ACC112 (cell line): Measurements from ENCODE around the gene ZNF831.

Experiments
- H2AFZ ChIP-seq: fragments of 200-600 bp; sonication (generic); one replicate; pipeline ENCODE4 v1.6.0; 2017; ENCODE audit warnings: antibody characterized with exemption, low read length; ENCODE audit not compliant: unreplicated experiment
- H3K27ac ChIP-seq: fragments of 200-600 bp; sonication (generic); 2 replicates; pipeline ENCODE4 v1.5.1; 2014; ENCODE audit warnings: low read depth, mild to moderate bottlenecking, antibody characterized with exemption, low read length, moderate library complexity
- H3K27me3 ChIP-seq: fragments of 200-600 bp; sonication (generic); 2 replicates; pipeline ENCODE4 v1.6.1; 2014; ENCODE audit warnings: mild to moderate bottlenecking, antibody characterized with exemption, low read length, moderate library complexity, mixed read lengths; ENCODE audit not compliant: insufficient read depth
- H3K36me3 ChIP-seq: fragments of 200-600 bp; sonication (generic); 2 replicates; pipeline ENCODE4 v1.6.1; 2016; ENCODE audit warnings: mild to moderate bottlenecking, antibody characterized with exemption, low read length, moderate library complexity, mixed read lengths; ENCODE audit not compliant: insufficient read depth
- H3K4me1 ChIP-seq: fragments of 200-600 bp; sonication (generic); one replicate; pipeline ENCODE4 v1.6.1; 2016; ENCODE audit warnings: low read length, mixed read lengths; ENCODE audit not compliant: insufficient read depth, unreplicated experiment, control insufficient read depth
- H3K4me3 ChIP-seq: fragments of 200-600 bp; sonication (generic); 2 replicates; pipeline ENCODE4 v1.5.1; 2014; ENCODE audit warnings: mild to moderate bottlenecking, low read depth, low read length
- H3K79me2 ChIP-seq: fragments of 200-600 bp; sonication (generic); one replicate; pipeline ENCODE4 v1.6.0; 2016; ENCODE audit warnings: low read length; ENCODE audit not compliant: control insufficient read depth, unreplicated experiment, insufficient read depth

Gene ZNF831

GRCh38 chr20:59231124-59231804 lies 67.6 kb downstream of the ZNF831 start:
- H3K4me1 ChIP-seq = no peaks in the 10 kb centered on the region
- H3K4me3 ChIP-seq = no peak overlapping the region
- H2AFZ ChIP-seq = no peak overlapping the region
- peaks cover 45% of the 10 kb centered on the region for H3K27me3 ChIP-seq
- H3K36me3 ChIP-seq = no peaks in the 10 kb centered on the region
- H3K27ac ChIP-seq = no peak overlapping the region
- H3K79me2 ChIP-seq = no peaks in the 10 kb centered on the region

DNA sequence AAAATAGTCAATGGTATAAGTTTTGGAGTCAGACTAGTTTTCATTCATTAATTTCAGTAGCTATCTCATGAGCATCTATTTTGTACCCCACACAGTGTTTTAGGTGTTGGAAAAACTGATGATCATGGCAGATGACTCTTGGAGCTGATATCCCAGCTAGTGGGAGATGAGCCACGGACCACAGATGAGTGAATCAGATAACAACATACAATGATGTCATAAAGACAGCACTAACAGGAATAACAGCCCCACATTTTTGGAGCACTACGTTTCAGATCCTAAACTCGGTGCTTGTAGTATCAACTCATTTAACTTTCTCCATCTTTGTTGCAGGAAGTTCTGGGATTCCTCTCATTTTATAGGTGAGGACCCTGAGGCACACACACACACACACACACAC lies 69.0 kb downstream of the ZNF831 start:
- Histone ChIP-seq H3K27ac (no peak overlapping the region), H3K79me2 (no peaks in the 10 kb centered on the region), H3K4me3 (no peak overlapping the region), H3K4me1 (no peaks in the 10 kb centered on the region), H3K27me3 (peaks cover 32% of the 10 kb centered on the region), H3K36me3 (no peaks in the 10 kb centered on the region), H2AFZ (no peak overlapping the region)

DNA sequence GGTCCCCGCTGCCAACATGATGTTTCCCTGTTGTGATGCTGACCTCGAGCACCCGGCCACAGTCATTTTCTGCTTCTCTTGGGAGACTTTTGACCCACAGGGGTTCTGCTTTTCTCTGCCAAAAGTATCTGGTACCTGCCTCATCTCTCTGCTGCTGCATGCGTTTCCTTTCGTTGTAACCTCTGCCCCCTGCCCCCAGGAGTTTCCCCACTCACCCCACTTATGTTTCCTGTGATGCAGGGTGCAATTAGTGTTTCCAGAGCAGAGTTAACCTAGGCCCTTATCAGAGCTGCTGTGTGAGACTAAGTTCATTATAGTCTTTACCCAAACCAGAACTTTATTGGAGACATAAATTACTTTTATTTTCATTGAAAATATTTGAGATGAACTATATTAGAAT lies 71.6 kb downstream of the ZNF831 start:
- Histone ChIP-seq H3K79me2 (no peaks in the 10 kb centered on the region), H3K4me1 (no peaks in the 10 kb centered on the region), H3K36me3 (no peaks in the 10 kb centered on the region), H3K27me3 (peaks cover 31% of the 10 kb centered on the region), H3K27ac (no peak overlapping the region), H2AFZ (no peak overlapping the region), H3K4me3 (no peak overlapping the region)

DNA sequence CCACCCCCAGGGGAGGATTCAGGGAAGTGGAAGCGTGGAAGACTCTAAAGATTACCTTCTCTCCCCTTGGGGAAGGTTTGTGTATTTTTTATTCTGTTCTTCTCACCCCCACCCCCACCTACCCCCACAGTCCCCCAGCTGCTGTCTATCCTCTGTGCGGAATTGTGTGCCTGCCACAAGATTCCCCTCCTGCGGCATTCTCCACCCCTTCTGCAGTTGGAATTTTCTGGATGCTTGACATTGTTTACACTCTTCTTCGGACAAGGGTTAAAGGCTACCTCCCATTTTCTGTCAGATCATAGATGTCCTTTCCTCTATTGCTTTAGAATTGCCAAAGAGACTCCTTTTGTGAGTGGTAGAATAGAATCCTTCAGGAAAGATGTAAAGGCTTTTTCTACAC lies 76.4 kb downstream of the ZNF831 start:
- Histone ChIP-seq H3K4me1 (no peaks in the 10 kb centered on the region), H3K27me3 (peaks cover 6% of the 10 kb centered on the region; the same call in 1 of the 2 replicates), H3K4me3 (no peak overlapping the region), H3K27ac (no peak overlapping the region), H2AFZ (no peak overlapping the region), H3K36me3 (no peaks in the 10 kb centered on the region), H3K79me2 (no peaks in the 10 kb centered on the region)

GRCh38 chr20:59242714-59243626 lies 79.3 kb downstream of the ZNF831 start:
- Histone ChIP-seq H3K27ac (no peak overlapping the region), H3K4me1 (no peaks in the 10 kb centered on the region), H3K27me3 (peaks cover 14% of the 10 kb centered on the region; the same call in 1 of the 2 replicates), H2AFZ (no peak overlapping the region), H3K36me3 (no peaks in the 10 kb centered on the region), H3K4me3 (no peak overlapping the region), H3K79me2 (no peaks in the 10 kb centered on the region)

GRCh38 chr20:59246691-59247400 lies 83.2 kb downstream of the ZNF831 start:
- Histone ChIP-seq H3K27me3 (peaks cover 14% of the 10 kb centered on the region; the same call in 1 of the 2 replicates), H3K4me3 (no peak overlapping the region), H3K36me3 (no peaks in the 10 kb centered on the region), H3K27ac (no peak overlapping the region), H3K79me2 (no peaks in the 10 kb centered on the region), H2AFZ (no peak overlapping the region), H3K4me1 (no peaks in the 10 kb centered on the region)

DNA sequence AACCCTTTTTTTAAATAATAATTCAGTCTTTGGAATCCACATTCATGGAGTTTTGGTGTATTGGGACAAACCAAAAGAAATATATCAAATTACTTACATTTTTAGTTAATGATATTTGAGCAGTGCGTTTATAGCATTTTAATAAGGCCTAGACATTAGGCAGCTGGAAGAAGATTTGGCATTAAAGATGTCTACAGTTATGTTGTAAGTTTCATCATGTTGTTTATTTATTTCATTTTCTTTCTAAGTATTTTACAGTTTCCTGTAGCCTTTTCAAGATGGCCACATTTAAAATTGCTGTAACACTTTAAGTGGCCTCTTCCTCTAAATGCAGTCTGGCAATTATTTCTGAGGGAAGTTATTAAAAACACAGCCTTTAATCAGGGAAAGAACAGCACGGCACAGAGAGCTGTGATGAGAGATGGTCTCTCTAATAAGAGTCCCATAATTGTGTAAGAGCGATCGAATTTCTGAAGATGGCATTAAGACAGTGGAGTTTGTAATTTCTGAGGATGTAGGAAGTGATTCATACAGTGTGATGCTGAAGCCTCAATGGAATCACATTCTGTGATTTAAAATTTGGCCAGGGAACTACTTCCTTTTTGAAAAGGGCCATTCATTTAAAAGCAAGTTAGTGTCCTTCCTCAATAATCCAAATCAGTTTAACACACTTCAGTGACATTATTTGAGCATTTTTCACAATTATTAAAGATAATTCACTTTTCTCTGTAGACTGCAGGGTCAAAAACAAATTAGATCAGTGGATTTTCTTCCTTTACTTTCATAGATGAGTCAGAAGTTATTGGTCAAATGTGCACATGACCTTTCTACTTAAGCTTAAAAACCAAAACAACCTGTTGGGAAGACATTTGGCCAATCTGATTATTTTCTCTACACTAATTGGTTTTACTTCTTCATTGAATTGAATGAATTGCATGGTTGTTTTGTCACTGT lies 84.4 kb downstream of the ZNF831 start:
- H3K27ac ChIP-seq = no peak overlapping the region
- no peak overlapping the region for H2AFZ ChIP-seq
- no peaks in the 10 kb centered on the region for H3K79me2 ChIP-seq
- no peaks in the 10 kb centered on the region for H3K4me1 ChIP-seq
- H3K27me3 ChIP-seq = peaks cover 14% of the 10 kb centered on the region; the same call in 1 of the 2 replicates
- no peak overlapping the region for H3K4me3 ChIP-seq
- H3K36me3 ChIP-seq = no peaks in the 10 kb centered on the region

DNA sequence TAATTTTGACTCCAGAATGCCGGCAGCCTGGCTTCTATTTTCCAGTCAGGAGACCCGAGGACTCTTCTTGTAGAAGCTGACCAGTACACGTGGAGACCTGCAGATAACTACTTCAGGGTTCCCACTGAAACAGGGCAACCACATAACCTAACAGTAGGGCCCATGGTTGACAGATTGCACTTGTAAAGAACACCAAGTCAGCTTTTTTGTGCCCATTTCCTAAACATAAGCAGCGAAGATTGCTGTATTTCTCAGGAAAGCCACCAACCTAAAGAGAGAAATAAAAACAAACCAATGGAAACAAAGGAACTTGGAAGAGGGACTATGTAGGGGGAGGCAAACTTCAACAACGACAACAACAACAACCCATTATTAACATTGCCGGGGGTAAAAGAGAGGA lies 86.7 kb downstream of the ZNF831 start:
- no peaks in the 10 kb centered on the region for H3K4me1 ChIP-seq
- no peaks in the 10 kb centered on the region for H3K79me2 ChIP-seq
- H3K27me3 ChIP-seq = peaks cover 5% of the 10 kb centered on the region; the same call in 1 of the 2 replicates
- H3K27ac ChIP-seq = no peak overlapping the region
- H3K4me3 ChIP-seq = no peak overlapping the region
- no peak overlapping the region for H2AFZ ChIP-seq
- H3K36me3 ChIP-seq = no peaks in the 10 kb centered on the region

GRCh38 chr20:59253325-59253724 lies 89.7 kb downstream of the ZNF831 start:
- H3K4me3 ChIP-seq = no peak overlapping the region
- no peaks in the 10 kb centered on the region for H3K79me2 ChIP-seq
- no peaks in the 10 kb centered on the region for H3K4me1 ChIP-seq
- H3K27ac ChIP-seq = no peak overlapping the region
- H3K27me3 ChIP-seq = no peaks in the 10 kb centered on the region
- no peak overlapping the region for H2AFZ ChIP-seq
- no peaks in the 10 kb centered on the region for H3K36me3 ChIP-seq
